ENCODE measurements around the gene PIF1. TPM values are rescaled to one million over a fixed set of nuclear protein-coding genes. Genes with fewer than 3 reads are reported as not detected.

The PIF1 gene
- total and polyA plus RNA-seq, 8 donors = 0.46 to 58.8 (median 2.4) TPM

- Histone ChIP-seq H3K4me1 (peaks cover 9 to 45% (median 23%) of the 10 kb centered on the region in 4 donors), H3K9me3 (no peaks in the 10 kb centered on the region), H3K27ac (peak overlapping the region in 4 of 5 donors; percentile 77 to 92 (median 82)), H3K36me3 (no peaks in the 10 kb centered on the region), H3K27me3 (peaks cover 0 to 37% (median 24%) of the 10 kb centered on the region in 3 donors), H3K4me3 (peak overlapping the region; percentile 72 to 80 (median 78))
- TF ChIP-seq POLR2AphosphoS5 (IDR thresholded peaks at IDR 0.05) = no peak
- no peak for TF ChIP-seq CTCF (IDR thresholded peaks at IDR 0.05)
- TF ChIP-seq POLR2A (IDR thresholded peaks at IDR 0.05) = no peak
- TF ChIP-seq EP300 (IDR thresholded peaks at IDR 0.05) = no peak
- WGBS, 5 donors = 70 to 100% (median 93%) methylated on average over 2 of the region's 2 CpGs
- intact Hi-C loops (cut with DNase I; ENCODE audit: low total_unique reads) = no loop called here
- DNase-seq = no peak
Observed at GRCh38 chr15:64773606-64774005, 51.8 kb downstream of the PIF1 start.

- Histone ChIP-seq H3K4me3 (peak overlapping the region in 1 of 4 donors; percentile 80), H3K4me1 (peaks cover 9 to 45% (median 23%) of the 10 kb centered on the region in 4 donors), H3K27me3 (peaks cover 0 to 37% (median 24%) of the 10 kb centered on the region in 3 donors), H3K9me3 (no peaks in the 10 kb centered on the region), H3K27ac (peak overlapping the region in 3 of 5 donors; percentile 82 to 92 (median 82)), H3K36me3 (no peaks in the 10 kb centered on the region)
- intact Hi-C loops (cut with DNase I; ENCODE audit: low total_unique reads) = no loop called here
- DNase-seq = no peak
- TF ChIP-seq CTCF (IDR thresholded peaks at IDR 0.05) (no peak), POLR2AphosphoS5 (IDR thresholded peaks at IDR 0.05) (no peak), EP300 (IDR thresholded peaks at IDR 0.05) (no peak), POLR2A (IDR thresholded peaks at IDR 0.05) (no peak)
- WGBS, 5 donors = 86 to 96% (median 87%) methylated on average over 6 of the region's 6 CpGs
Observed at GRCh38 chr15:64772964-64773363, 52.5 kb downstream of the PIF1 start.

GRCh38 chr15:64772488-64772887 is 53.0 kb downstream of the PIF1 start:
- Histone ChIP-seq H3K27ac (peak overlapping the region in 3 of 5 donors; percentile 3 to 92 (median 25)), H3K27me3 (peaks cover 0 to 37% (median 24%) of the 10 kb centered on the region in 3 donors), H3K4me3 (peak overlapping the region in 1 of 4 donors; percentile 80), H3K4me1 (peaks cover 9 to 45% (median 23%) of the 10 kb centered on the region in 4 donors), H3K9me3 (no peaks in the 10 kb centered on the region), H3K36me3 (no peaks in the 10 kb centered on the region)
- intact Hi-C loops (cut with DNase I; ENCODE audit: low total_unique reads) = no loop called here
- TF ChIP-seq EP300 (IDR thresholded peaks at IDR 0.05) (no peak), CTCF (IDR thresholded peaks at IDR 0.05) (no peak)
- WGBS, 5 donors = 47 to 55% (median 50%) methylated on average over 3 of the region's 3 CpGs
- no peak for DNase-seq

GRCh38 chr15:64770626-64771025 is 54.8 kb downstream of the PIF1 start:
- Histone ChIP-seq H3K9me3 (no peaks in the 10 kb centered on the region), H3K4me3 (no peak overlapping the region), H3K27me3 (peaks cover 0 to 25% (median 14%) of the 10 kb centered on the region in 3 donors), H3K36me3 (no peaks in the 10 kb centered on the region), H3K4me1 (peaks cover 0 to 29% (median 11%) of the 10 kb centered on the region in 4 donors), H3K27ac (peak overlapping the region in 1 of 5 donors; percentile 42)
- no peak for DNase-seq
- TF ChIP-seq EP300 (IDR thresholded peaks at IDR 0.05) (no peak), POLR2AphosphoS5 (IDR thresholded peaks at IDR 0.05) (no peak), CTCF (IDR thresholded peaks at IDR 0.05) (no peak), POLR2A (IDR thresholded peaks at IDR 0.05) (no peak)
- intact Hi-C loops (cut with DNase I; ENCODE audit: low total_unique reads) = no loop called here
- WGBS, 5 donors = 58 to 75% (median 71%) methylated on average over 2 of the region's 2 CpGs
